ENCODE measurements around the gene MCF2L. TPM values are rescaled to one million over a fixed set of nuclear protein-coding genes. Genes with fewer than 3 reads are reported as not detected.

The MCF2L gene
- total RNA-seq, 4 donors from 2014 or later = 18.3 to 52.6 (median 29.9) TPM

DNA sequence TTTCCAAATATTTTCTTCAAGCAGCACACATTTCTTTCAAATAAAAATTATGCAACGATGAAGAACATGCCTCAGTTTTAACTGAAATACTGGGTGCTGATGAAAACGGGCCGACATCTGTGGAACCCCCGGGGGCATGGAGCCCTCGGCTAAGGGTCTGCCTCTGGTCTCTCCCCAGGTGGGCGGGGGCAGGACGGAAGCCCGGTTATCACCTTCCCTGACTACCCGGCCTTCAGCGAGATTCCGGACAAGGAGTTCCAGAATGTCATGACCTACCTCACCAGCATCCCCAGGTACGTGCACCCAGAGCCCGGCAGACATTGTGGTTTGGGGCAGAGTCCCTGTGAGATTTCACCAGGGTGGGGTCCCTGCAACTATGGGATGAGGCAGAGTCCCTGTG lies 55.5 kb downstream of the MCF2L start:
- Histone ChIP-seq H3K36me3 (no peaks in the 10 kb centered on the region), H3K27ac (no peak overlapping the region), H3K4me3 (no peak overlapping the region), H3K4me1 (no peaks in the 10 kb centered on the region), H3K9me3 (peaks cover 0 to 4% (median 0%) of the 10 kb centered on the region in 3 donors), H3K27me3 (peaks cover 28% of the 10 kb centered on the region)
- WGBS, 2 donors (ENCODE audit: low coverage in 1 of 2) = 87 to 88% methylated on average over 1 to 3 of the region's 13 CpGs
- TF ChIP-seq EP300 (IDR thresholded peaks at IDR 0.05) (no peak), POLR2AphosphoS5 (IDR thresholded peaks at IDR 0.05) (no peak), POLR2A (IDR thresholded peaks at IDR 0.05) (no peak)
- TF ChIP-seq, protein P1, sequence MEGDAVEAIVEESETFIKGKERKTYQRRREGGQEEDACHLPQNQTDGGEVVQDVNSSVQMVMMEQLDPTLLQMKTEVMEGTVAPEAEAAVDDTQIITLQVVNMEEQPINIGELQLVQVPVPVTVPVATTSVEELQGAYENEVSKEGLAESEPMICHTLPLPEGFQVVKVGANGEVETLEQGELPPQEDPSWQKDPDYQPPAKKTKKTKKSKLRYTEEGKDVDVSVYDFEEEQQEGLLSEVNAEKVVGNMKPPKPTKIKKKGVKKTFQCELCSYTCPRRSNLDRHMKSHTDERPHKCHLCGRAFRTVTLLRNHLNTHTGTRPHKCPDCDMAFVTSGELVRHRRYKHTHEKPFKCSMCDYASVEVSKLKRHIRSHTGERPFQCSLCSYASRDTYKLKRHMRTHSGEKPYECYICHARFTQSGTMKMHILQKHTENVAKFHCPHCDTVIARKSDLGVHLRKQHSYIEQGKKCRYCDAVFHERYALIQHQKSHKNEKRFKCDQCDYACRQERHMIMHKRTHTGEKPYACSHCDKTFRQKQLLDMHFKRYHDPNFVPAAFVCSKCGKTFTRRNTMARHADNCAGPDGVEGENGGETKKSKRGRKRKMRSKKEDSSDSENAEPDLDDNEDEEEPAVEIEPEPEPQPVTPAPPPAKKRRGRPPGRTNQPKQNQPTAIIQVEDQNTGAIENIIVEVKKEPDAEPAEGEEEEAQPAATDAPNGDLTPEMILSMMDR (IDR thresholded peaks at IDR 0.05) = no peak
- ATAC-seq = no peak

DNA sequence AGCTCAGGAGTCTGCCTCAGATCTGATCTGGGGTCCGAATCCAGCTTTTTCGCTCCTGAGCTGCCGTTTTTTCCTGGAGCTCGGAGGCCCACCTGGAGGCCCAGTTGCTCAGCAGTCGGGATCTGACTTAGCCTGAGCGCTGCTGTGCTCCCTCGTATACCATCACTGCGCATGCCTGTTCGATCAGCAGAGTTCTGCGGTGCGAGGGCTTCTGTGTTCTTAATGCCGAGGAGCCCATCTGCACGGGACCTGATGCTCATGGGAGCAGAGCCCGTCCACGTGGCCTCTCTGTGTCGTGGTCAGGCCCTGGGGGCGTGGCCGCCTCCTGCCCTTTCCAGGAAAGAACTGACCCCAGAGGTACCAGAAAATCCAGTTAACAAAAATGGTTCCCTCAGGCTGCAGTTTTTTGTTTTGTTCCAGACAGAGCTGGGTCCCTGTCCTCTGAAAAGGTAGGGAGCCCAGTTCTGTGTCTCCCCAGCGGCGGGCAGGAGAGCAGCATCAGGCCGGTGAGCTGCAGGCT lies 57.4 kb downstream of the MCF2L start:
- Histone ChIP-seq H3K27me3 (peaks cover 46% of the 10 kb centered on the region), H3K36me3 (no peaks in the 10 kb centered on the region), H3K4me3 (no peak overlapping the region), H3K4me1 (no peaks in the 10 kb centered on the region), H3K9me3 (no peaks in the 10 kb centered on the region), H3K27ac (no peak overlapping the region)
- 87% methylated on average over 10 of the region's 21 CpGs; no CpG with 5 or more reads in 1 of the 2 donors for WGBS, 2 donors (ENCODE audit: low coverage in 1 of 2)
- no peak for ATAC-seq
- TF ChIP-seq POLR2A (IDR thresholded peaks at IDR 0.05) = no peak
- no peak for TF ChIP-seq EP300 (IDR thresholded peaks at IDR 0.05)
- TF ChIP-seq POLR2AphosphoS5 (IDR thresholded peaks at IDR 0.05) = no peak
- TF ChIP-seq, protein P1 (IDR thresholded peaks at IDR 0.05) = no peak

DNA sequence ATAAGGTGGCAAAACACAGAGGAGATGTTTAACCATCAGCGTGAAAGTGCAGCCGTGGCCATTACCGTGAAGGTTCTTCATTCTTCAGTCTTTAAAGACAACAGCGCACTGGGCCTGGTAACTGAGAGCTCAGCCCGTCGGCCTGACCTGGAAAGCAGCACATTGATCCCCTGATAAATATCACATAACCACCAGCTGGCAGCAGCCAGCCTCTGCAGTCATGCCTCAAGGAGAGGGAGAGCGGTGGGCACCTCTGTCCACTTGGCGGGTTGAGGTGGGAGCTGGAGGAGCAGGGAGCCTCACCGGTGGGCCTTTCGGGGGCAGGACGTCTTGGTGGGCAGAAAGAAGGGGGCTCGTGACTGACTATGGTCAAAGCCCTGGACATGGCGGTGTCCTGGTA lies 58.1 kb downstream of the MCF2L start:
- H3K4me1 ChIP-seq = no peaks in the 10 kb centered on the region
- TF ChIP-seq POLR2AphosphoS5 (IDR thresholded peaks at IDR 0.05) = no peak
- TF ChIP-seq EP300 (IDR thresholded peaks at IDR 0.05) = no peak
- no peak for TF ChIP-seq POLR2A (IDR thresholded peaks at IDR 0.05)
- TF ChIP-seq, protein P1 (IDR thresholded peaks at IDR 0.05) = no peak
- no peak overlapping the region for H3K4me3 ChIP-seq
- ATAC-seq = no peak
- peaks cover 47% of the 10 kb centered on the region for H3K27me3 ChIP-seq
- H3K27ac ChIP-seq = no peak overlapping the region
- no peaks in the 10 kb centered on the region for H3K9me3 ChIP-seq
- H3K36me3 ChIP-seq = no peaks in the 10 kb centered on the region
- 88% methylated on average over 6 of the region's 13 CpGs for WGBS, 2 donors (ENCODE audit: low coverage in 1 of 2)

DNA sequence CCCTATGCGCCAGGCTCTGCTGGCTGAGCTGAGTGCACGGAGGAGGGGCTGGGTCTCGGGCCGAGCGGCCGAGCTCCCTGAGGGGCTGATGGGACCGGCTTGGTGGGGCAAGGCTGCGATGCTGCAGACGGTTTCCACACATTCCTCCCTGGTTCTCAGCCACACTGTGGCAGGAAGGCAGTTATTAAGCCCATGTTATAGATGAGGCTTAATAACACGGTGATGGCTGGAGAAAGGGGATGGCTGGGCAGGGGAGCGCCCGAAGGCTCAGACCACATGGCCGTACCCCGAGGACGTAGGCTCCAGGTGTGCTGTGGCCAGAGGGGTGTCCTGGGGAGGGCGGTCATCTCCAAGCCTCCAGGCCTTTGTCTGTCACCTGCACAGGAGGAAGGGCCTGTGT lies 58.6 kb downstream of the MCF2L start:
- Histone ChIP-seq H3K36me3 (no peaks in the 10 kb centered on the region), H3K27me3 (peaks cover 47% of the 10 kb centered on the region), H3K4me3 (no peak overlapping the region), H3K4me1 (no peaks in the 10 kb centered on the region), H3K27ac (no peak overlapping the region), H3K9me3 (no peaks in the 10 kb centered on the region)
- no peak for ATAC-seq
- 79% methylated on average over 7 of the region's 16 CpGs; no CpG with 5 or more reads in 1 of the 2 donors for WGBS, 2 donors (ENCODE audit: low coverage in 1 of 2)
- TF ChIP-seq POLR2AphosphoS5 (IDR thresholded peaks at IDR 0.05) = no peak
- TF ChIP-seq EP300 (IDR thresholded peaks at IDR 0.05) = no peak
- TF ChIP-seq, protein P1 (IDR thresholded peaks at IDR 0.05) = no peak
- no peak for TF ChIP-seq POLR2A (IDR thresholded peaks at IDR 0.05)

DNA sequence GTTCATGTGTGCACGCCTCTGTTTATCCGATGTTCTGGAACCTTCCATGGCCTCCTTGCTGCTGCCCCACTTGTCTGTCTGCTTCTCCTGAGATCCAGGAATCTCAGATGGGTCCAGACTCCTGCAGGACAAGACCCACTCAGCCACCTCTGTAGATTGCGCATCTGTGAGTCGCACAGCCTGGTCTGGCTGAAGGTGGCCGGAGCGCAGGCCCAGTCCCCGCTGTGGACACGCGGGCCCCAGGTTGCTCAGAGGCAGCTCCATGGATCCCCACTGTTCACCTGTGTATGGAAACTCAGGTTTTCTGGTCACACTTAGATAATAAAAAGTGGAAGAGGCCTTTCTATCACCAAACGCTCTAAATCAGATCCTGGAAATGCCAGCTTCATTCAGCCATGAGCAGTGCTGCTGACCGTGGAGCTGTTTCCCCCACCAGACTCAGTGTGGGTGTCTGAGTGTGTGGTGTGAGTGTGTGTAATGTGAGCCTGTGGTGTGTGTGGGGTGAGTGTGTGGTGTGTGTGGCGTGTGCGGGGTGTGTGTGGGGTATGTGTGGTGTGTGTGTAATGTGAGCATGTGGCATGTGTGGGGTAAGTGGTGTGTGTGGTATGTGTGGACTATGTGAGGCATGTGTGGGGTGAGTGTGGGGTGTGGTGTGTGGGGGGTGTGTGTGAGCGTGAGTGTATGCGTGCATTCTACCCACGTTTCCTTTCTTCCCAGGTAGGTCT lies 59.5 kb downstream of the MCF2L start:
- no peak for ATAC-seq
- Histone ChIP-seq H3K9me3 (no peaks in the 10 kb centered on the region), H3K4me1 (no peaks in the 10 kb centered on the region), H3K27ac (no peak overlapping the region), H3K4me3 (no peak overlapping the region), H3K27me3 (peaks cover 41% of the 10 kb centered on the region), H3K36me3 (no peaks in the 10 kb centered on the region)
- no peak for TF ChIP-seq POLR2AphosphoS5 (IDR thresholded peaks at IDR 0.05)
- no peak for TF ChIP-seq EP300 (IDR thresholded peaks at IDR 0.05)
- TF ChIP-seq POLR2A (IDR thresholded peaks at IDR 0.05) = no peak
- TF ChIP-seq, protein P1 (IDR thresholded peaks at IDR 0.05) = no peak
- 73 to 93% methylated on average over 3 to 11 of the region's 16 CpGs for WGBS, 2 donors (ENCODE audit: low coverage in 1 of 2)
